ENCODE measurements around the gene NBR1.
"Not testable (repeated sequence)": the region's sequence is repeated elsewhere in the genome, so short reads cannot be mapped to it uniquely, and the experiment has no call there.

The NBR1 gene

GRCh38 chr17:43212641-43213490 lies 41.9 kb downstream of the NBR1 start:
- no peak for DNase-seq

DNA sequence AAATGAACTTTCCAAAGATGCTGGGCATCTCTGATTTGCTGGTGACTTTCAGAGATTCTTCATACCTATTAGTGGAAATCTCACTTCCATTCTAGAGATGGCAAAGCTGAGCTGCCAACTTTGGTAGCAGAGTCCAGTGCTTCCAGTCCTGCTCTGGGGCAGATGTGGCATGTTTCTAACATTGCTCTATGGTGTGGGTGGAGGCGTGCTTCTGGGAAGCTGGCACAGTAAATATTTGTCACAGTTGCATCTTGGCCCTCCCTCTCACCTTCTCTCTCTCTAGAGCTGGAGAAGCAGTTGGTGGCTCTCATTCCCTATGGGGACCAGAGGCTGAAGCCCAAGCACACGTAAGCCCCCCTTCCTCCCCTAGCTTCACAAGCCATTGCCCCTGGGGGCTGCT lies 42.5 kb downstream of the NBR1 start:
- no peak for DNase-seq

GRCh38 chr17:43215341-43215740 lies 44.3 kb downstream of the NBR1 start:
- no peak for DNase-seq

GRCh38 chr17:43216369-43216761 lies 45.4 kb downstream of the NBR1 start:
- no peak for DNase-seq

GRCh38 chr17:43216762-43217613 lies 46.0 kb downstream of the NBR1 start:
- no peak for DNase-seq

- no peak for DNase-seq
Measured at GRCh38 chr17:43217614-43218087, 46.6 kb downstream of the NBR1 start.

DNA sequence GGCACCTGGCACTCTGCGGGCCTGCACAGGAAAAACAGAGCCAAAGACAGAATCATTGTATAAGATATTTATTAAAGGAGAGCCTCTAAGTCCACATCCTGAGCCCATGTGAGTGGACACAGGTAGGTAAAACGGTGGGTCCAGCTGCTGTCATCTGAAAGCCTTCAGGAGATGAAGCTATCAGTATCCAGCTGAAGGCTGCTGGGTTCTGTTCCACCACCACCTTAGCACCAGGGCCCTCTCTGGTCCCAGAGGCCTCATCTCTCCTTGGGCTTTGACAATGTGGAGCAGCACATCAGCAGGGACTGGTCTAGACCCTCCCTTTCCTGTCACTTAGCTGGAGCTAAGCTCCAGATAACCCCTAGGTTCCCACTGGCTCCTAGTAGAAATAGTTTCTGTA lies 48.0 kb downstream of the NBR1 start:
- DNase-seq = no peak

DNA sequence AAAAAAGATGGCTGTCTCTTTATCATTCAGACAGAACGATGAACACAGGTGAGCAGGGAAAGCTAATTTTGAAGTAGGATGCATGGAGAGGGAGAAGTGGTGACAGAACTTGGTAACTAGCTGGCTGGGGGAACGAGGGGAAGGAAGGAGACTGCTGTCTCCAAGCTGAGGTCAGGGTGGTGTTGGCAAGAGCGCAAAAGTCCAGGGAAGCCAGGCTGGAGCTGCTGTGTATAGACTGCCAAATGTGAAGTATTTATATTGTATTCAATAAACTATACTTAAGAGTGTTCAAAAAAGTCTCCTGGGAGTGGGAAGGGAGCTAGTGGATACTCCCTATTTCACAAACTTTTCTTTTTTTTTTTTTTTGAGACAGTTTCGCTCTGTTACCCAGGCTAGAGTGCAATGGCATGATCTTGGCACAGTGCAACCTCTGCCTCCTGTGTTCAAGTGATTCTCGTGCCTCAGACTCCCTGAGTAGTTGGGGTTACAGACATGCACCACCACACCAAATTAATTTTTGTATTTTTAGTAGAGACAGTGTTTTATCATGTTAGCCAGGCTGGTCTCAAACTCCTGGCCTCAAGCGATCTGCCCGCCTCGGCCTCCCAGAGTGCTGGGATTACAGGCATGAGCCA lies 48.8 kb downstream of the NBR1 start:
- no peak for DNase-seq

- DNase-seq = no peak
Measured at GRCh38 chr17:43220511-43221125, 49.6 kb downstream of the NBR1 start.

DNA sequence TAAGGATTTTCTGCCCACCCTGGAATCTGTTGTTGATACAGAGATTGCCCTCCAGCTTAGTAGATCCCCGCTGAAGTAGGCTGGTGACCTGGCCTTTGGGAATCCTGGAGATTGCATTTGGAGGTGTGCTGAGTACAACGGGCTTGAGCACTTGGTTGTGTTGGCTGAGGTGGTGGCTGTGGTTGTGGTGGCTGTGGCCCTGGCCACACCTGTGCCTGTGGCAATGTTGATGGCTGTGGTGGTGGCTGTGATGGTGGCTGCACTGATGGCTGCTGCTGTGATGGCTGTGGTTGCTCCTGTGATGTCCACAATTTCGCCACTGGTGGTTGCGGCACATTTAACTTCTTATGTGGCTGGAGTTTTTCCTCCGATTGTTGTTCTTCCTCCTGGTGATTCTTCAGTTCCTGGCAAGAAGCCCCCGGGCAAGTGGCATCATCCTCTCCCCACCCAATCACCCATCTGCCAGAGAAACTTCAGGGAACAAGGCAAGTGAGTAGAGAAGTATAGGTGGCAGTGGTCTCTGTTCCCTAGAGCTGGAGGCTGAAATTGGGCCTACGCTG lies 53.2 kb downstream of the NBR1 start:
- DNase-seq = no peak

- no peak for DNase-seq
Measured at GRCh38 chr17:43226393-43226792, 55.4 kb downstream of the NBR1 start.

DNA sequence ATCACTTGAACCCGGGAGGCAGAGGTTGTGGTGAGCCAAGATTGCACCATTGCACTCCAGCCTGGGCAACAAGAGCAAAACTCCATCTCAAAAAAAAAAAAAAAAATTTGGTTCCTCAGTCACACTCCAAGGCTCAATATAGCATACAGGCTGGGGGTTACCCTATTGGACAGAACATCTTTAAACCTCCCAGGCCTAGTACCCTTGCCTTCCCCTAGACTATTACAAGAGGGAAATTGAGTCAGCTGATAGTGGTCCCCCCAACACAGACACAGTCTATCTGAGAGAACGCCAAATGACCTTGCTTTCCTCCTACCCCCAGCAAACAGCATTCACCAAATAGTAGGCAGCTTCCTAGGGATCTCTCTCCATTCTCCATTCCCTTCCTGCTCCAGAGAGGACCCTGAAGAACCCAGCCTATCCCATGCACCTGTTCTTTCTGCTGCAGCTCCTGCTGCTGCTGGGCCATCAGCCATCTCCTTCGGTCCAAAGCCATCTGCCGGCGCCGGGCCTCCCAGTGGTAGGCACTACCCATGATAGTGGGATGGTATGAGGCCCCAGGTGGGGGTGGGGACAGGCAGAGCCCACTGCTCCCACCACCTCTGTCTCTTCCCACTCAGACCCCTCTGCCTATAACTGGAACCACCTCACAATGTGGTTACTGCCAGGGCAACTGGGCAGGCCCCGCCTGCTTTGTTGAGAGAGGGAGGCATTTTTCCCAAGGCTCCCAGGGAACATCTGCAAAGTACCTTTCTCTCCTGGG lies 57.2 kb downstream of the NBR1 start, which contains the start of gene CCDC200:
Gene CCDC200, minus strand, starts transcription at position 604 of the 763 bp plus-strand sequence. Its CDS starts 69 bp downstream, at position 535.
- not testable (repeated sequence) for DNase-seq

- DNase-seq = not testable (repeated sequence)
Measured at GRCh38 chr17:43231205-43232020, 60.4 kb downstream of the NBR1 start.

GRCh38 chr17:43232021-43232699 lies 61.1 kb downstream of the NBR1 start:
- DNase-seq = not testable (repeated sequence)

DNA sequence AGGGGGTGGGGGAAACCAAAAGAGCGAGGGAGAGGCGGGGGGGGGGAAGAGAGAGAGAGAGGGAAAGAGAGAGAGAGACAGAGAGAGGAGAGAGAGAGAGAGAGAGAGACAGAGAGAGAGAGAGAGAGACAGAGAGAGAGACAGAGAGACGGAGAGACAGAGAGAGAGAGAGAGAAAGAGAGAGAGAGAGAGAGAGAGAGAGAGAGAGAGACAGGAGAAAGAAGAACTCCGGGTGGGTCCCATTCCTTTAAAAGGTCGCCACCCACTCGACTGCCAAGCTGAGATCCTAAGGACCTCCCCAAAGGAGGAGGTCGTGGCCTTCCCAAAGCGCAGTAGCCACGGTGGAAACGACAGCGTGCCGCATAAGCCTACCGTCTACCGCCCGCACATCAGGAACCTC lies 62.2 kb downstream of the NBR1 start:
- not testable (repeated sequence) for DNase-seq

DNA sequence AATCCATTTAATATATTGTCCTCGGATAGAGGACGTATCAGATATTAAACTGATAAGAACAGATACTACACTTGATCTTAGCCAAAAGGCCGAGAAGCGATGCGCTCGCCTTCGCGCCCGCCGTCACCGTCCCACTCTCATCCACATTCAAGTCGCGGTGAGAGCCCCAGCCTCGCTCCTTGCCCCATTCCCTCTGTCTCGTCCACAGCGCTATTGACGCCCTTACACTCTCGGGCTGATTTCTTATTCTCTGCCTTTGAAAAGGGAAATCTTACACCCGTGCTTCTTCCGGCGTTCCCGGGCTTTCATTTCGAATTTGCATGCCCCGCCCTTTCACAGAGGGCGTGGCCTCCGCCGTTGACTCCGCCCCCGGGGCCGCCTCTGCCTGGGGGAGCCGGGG lies 62.9 kb downstream of the NBR1 start, which contains the start of gene RNU2-1:
Gene RNU2-1, minus strand, starts transcription at position 101 of the 400 bp plus-strand sequence.
- not testable (repeated sequence) for DNase-seq

DNA sequence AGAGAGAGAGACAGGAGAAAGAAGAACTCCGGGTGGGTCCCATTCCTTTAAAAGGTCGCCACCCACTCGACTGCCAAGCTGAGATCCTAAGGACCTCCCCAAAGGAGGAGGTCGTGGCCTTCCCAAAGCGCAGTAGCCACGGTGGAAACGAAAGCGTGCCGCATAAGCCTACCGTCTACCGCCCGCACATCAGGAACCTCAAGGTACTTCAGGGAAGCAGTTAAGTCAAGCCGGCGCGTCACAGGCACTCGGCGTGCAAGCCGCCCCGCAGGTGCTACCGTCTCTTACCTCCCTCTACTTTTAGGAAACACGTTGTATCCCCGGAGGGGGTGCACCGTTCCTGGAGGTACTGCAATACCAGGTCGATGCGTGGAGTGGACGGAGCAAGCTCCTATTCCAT lies 68.6 kb downstream of the NBR1 start:
- not testable (repeated sequence) for DNase-seq

DNA sequence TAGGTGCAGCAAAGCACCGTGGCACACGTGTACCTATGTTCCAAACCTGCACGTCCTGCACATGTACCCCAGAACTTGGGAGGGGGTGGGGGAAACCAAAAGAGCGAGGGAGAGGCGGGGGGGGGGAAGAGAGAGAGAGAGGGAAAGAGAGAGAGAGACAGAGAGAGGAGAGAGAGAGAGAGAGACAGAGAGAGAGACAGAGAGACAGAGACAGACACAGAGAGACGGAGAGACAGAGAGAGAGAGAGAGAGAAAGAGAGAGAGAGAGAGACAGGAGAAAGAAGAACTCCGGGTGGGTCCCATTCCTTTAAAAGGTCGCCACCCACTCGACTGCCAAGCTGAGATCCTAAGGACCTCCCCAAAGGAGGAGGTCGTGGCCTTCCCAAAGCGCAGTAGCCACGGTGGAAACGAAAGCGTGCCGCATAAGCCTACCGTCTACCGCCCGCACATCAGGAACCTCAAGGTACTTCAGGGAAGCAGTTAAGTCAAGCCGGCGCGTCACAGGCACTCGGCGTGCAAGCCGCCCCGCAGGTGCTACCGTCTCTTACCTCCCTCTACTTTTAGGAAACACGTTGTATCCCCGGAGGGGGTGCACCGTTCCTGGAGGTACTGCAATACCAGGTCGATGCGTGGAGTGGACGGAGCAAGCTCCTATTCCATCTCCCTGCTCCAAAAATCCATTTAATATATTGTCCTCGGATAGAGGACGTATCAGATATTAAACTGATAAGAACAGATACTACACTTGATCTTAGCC lies 69.8 kb downstream of the NBR1 start:
- not testable (repeated sequence) for DNase-seq

Measured in nucleus accumbens (tissue), 56 donors.